ENCODE data around the gene HCRTR2.
"Not testable (repeated sequence)": the region's sequence is repeated elsewhere in the genome, so short reads cannot be mapped to it uniquely, and the experiment has no call there.

Gene HCRTR2

DNA sequence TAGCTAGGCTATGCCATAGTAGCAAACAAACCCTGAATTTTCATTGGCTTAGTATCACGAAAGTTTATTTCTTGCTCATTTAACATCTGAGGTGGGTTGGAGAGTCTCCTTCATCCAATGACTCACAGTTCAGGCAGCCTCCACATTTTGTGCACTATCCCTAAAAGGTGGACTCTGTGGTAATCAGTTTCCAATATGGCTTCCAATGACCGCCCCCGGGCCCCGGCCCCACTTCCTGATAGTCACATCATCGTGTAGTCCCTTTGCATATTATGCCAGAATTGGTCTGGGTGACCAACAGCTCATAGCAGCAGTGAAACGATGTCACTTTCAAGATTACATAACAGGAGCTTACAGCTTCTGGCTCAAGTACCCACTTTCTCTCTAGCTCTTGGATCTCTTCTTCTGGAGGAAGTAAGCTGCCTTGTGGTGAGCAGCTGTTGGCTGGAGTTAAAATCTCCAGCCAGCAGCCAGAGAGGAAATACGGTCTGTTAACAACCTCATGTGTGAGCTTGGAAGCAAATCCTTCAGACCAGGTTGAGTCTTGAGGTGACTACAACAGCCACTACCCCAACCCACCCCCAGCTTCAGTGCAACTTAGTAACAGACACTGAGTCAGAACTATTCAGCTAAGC is 7.8 kb downstream of the HCRTR2 start:
- no peak for ATAC-seq (replicated peaks)
- Mint-ChIP-seq H3K27me3 (no peaks in the 10 kb centered on the region), H3K4me1 (ENCODE audit: low read depth in 2 of 2) (no peaks in the 10 kb centered on the region), H3K9me3 (peaks cover 9% of the 10 kb centered on the region in 2 donors), H3K27ac (no peak overlapping the region), H3K4me3 (no peak overlapping the region), H3K36me3 (ENCODE audit: insufficient read depth) (no peaks in the 10 kb centered on the region)
- no peak for DNase-seq

DNA sequence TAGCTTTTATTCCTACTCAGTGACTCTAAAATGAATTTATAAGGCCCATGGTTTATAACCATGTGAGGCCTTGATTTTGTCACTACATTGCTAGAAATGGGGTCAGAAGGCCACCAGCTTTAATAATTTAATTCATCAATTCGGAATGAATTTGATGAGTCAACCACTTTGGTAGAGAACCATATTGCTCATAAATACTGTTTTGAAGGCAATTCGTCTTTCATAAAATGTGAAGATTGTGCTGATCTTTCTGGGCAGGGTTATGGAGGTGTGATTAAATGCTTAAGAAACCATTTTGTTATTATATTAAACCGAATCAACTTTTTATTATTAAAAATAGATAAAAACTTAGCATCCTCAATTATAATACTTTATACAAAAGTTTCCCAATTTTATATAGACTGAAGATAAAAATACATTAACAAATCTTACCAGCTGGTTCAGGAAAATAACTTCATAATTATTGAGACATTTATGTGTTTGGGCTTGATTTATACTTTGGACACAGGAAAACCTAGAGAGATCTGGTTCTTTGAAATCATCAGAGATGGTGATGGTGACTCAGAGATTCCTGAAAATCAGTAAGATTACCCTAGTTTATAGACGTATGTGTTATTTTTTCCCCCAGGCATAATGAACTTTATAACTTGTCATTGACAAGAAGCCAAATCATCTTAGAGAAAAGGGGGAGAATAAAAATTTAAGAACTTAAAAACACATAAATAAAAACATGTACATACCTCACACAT is 10.6 kb downstream of the HCRTR2 start:
- Mint-ChIP-seq H3K27me3 (no peaks in the 10 kb centered on the region), H3K9me3 (peaks cover 7 to 21% of the 10 kb centered on the region in 2 donors), H3K4me1 (ENCODE audit: low read depth in 2 of 2) (no peaks in the 10 kb centered on the region), H3K27ac (no peak overlapping the region), H3K36me3 (ENCODE audit: insufficient read depth) (no peaks in the 10 kb centered on the region), H3K4me3 (no peak overlapping the region)
- ATAC-seq (replicated peaks): no peak
- DNase-seq: no peak

DNA sequence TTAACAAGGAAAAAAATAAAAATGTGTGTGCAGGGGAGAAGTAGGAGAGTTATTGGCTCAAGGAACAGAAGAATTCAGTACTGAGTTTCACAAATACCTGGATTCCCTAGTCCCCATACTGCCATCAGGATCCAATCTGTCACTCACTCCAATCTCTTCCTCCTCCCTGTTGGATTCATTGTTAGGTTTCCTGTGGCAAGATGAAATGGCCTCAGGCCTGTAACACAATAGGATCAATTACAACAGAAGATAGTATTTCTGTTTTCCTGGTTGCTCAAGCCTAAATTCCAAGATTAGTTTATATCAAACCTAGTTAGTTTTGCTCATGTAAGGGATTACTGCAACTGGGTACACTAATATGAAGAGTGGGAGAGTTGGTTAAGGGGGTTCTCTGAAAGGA is 24.4 kb downstream of the HCRTR2 start:
- Mint-ChIP-seq H3K27ac (no peak overlapping the region), H3K9me3 (no peaks in the 10 kb centered on the region), H3K36me3 (ENCODE audit: insufficient read depth) (no peaks in the 10 kb centered on the region), H3K4me3 (no peak overlapping the region), H3K4me1 (ENCODE audit: low read depth in 2 of 2) (no peaks in the 10 kb centered on the region), H3K27me3 (no peaks in the 10 kb centered on the region)
- DNase-seq (no peak), ATAC-seq (replicated peaks) (no peak)

DNA sequence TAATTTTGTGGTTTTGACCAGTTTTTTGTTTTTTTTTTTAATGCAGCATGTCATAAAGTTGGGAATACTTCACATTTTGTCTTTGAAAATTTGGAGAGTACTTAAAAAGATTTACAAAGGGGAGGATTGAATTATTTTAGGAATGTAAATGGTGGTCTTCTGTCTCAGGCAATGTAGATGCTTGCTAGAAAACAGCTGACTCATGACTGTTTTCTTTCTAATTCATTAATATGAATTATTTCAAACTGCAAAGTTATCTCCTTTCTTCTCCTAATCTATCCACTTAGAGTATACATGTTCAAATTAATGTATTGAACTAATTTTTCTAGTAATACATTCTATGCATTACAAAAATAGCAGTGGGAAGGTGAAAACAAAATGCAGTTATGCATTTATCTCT is 24.9 kb downstream of the HCRTR2 start:
- H3K27ac Mint-ChIP-seq: no peak overlapping the region
- H3K4me3 Mint-ChIP-seq: no peak overlapping the region
- peaks cover 0 to 1% of the 10 kb centered on the region in 2 donors for H3K9me3 Mint-ChIP-seq
- no peaks in the 10 kb centered on the region for H3K36me3 Mint-ChIP-seq (ENCODE audit: insufficient read depth)
- ATAC-seq (replicated peaks) (no peak), DNase-seq (no peak)
- H3K4me1 Mint-ChIP-seq (ENCODE audit: low read depth in 2 of 2): no peaks in the 10 kb centered on the region
- no peaks in the 10 kb centered on the region for H3K27me3 Mint-ChIP-seq

DNA sequence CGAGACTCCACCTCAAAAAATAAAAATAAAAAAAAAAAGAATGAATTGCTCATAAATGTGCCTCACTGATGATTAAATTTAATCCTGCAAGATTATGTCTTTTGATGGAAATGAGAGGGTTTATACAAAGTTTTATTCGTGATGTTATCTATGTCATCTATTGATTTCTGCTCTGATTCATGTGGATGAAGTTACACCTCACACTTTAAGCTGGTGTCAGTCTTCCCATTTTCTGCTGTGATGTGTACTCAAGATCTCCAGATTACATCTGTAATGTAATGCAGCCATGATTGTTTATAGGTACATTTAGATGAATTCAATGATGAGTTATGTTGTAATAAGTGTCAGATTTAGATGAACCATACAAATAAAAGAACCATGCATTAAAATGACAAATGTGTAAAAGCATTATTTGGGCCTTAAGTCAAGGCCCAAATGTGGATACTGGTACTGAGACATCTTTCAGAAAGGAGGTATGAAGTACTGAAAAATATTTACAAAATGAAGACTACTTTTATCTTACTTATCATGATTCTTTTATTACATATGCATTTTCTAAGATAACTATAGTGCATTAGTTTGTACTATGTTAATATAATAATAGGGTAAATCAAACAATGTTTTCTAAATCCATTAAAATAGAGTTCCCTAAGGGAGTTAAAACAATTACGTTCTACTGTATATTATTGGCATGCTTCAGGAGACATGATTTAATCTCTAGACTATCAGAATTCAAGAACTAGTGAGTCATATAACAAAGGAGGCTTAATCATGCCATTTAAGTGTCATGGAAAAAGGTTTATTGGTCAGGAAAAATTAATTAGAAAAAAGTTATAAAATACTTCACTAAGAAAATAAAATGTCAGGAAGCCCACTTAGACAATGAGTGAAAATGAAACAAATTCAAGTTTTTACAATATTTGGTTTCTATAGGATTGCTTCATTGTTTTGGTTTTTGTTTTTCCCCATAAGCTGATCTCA is 34.5 kb downstream of the HCRTR2 start:
- DNase-seq (no peak), ATAC-seq (replicated peaks) (no peak)
- no peaks in the 10 kb centered on the region for H3K27me3 Mint-ChIP-seq

DNA sequence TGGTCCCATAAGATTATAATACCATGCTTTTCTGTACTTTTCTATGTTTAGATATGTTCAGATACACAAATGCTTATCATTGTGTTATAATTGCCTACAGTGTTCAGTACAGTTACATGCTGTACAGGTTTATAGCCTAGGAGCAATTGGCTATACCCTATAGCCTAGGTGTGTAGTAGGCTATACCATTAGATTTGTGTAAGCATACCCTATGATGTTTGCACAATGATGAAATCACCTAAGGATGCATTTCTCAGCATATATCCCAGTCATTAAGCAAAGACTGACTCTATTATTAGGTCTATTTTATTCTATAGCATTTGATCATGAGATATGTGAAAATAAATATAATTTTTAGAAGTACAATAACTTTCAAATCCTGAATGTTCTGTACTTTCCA is 36.6 kb downstream of the HCRTR2 start:
- H3K4me3 Mint-ChIP-seq: no peak overlapping the region
- H3K9me3 Mint-ChIP-seq: peaks cover 5 to 8% of the 10 kb centered on the region in 2 donors
- H3K36me3 Mint-ChIP-seq (ENCODE audit: insufficient read depth): no peaks in the 10 kb centered on the region
- H3K27ac Mint-ChIP-seq: no peak overlapping the region
- DNase-seq (no peak), ATAC-seq (replicated peaks) (no peak)
- H3K27me3 Mint-ChIP-seq: no peaks in the 10 kb centered on the region
- no peaks in the 10 kb centered on the region for H3K4me1 Mint-ChIP-seq (ENCODE audit: low read depth in 2 of 2)

More for the DNA sequence above, 34.5 kb downstream of the HCRTR2 start:
- Mint-ChIP-seq H3K4me1 (ENCODE audit: low read depth in 2 of 2) (no peaks in the 10 kb centered on the region), H3K27ac (no peak overlapping the region), H3K4me3 (no peak overlapping the region), H3K36me3 (ENCODE audit: insufficient read depth) (no peaks in the 10 kb centered on the region), H3K9me3 (peaks cover 8 to 9% of the 10 kb centered on the region in 2 donors)

DNA sequence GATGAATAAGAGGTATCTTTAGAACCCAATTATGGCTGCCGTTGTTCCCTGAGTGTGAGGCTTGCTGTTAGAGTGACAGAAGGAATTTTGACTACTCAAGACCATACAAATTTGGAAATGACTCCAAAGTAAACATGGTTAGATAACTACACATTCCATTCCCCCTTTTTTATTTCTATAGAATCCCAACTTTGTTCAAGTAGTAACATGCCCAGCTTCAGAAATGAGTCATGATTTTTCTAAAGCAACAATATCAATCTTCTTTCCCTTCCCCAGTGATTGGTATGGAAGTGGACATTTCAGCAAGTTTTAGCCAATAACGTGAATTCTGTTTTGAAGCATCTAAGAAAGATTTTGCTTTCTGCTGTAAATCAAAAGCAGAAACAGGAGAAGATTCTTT is 37.8 kb downstream of the HCRTR2 start:
- H3K4me3 Mint-ChIP-seq: no peak overlapping the region
- ATAC-seq (replicated peaks): no peak
- no peaks in the 10 kb centered on the region for H3K36me3 Mint-ChIP-seq (ENCODE audit: insufficient read depth)
- H3K27me3 Mint-ChIP-seq: no peaks in the 10 kb centered on the region
- H3K27ac Mint-ChIP-seq: no peak overlapping the region
- H3K4me1 Mint-ChIP-seq (ENCODE audit: low read depth in 2 of 2): no peaks in the 10 kb centered on the region
- DNase-seq: no peak
- H3K9me3 Mint-ChIP-seq: peaks cover 5 to 8% of the 10 kb centered on the region in 2 donors

DNA sequence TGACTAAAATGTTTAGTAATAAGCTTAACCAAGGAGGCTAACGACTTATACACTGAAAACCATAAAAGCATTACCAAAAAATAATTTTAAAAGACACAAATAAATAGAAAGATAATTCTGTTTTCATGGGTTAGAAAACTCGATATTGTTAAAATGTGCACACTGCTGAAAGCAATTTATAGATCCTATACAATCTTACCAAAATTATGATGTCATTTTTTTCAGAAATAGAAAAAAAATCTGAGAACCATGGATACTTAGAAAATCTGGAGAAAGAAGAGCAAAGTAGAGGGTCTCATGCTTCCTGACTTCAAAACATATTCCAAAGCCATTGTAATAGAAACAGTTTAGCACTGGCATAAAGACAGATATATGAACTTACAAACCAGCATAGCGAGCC is 46.6 kb downstream of the HCRTR2 start:
- H3K27me3 Mint-ChIP-seq: no peaks in the 10 kb centered on the region
- DNase-seq (no peak), ATAC-seq (replicated peaks) (no peak)
- H3K9me3 Mint-ChIP-seq: peaks cover 0 to 4% of the 10 kb centered on the region in 2 donors
- no peak overlapping the region for H3K4me3 Mint-ChIP-seq
- H3K27ac Mint-ChIP-seq: no peak overlapping the region
- H3K4me1 Mint-ChIP-seq (ENCODE audit: low read depth in 2 of 2): no peaks in the 10 kb centered on the region
- no peaks in the 10 kb centered on the region for H3K36me3 Mint-ChIP-seq (ENCODE audit: insufficient read depth)

DNA sequence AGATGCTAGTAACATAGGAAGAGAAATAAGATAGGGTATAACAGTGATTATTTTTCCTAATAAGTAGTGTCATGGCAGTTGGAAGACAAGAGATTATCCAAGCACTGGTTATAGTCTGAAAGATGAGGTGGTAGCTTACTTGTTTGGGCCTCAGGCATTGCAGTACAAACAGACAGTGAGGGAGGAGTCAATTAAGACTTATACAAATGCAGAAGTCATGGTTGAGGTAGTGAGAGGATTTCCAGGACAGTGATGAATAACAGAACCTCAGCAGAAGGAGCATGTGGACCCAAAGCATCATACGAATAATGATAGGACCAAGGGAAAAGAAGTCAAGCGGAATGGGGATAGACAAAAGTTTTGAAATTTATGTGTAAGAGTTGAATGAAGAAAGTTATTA is 53.5 kb downstream of the HCRTR2 start:
- no peak overlapping the region for H3K4me3 Mint-ChIP-seq
- no peaks in the 10 kb centered on the region for H3K4me1 Mint-ChIP-seq (ENCODE audit: low read depth in 2 of 2)
- no peak overlapping the region for H3K27ac Mint-ChIP-seq
- peaks cover 8 to 13% of the 10 kb centered on the region in 2 donors for H3K9me3 Mint-ChIP-seq
- no peak for DNase-seq
- no peaks in the 10 kb centered on the region for H3K27me3 Mint-ChIP-seq
- H3K36me3 Mint-ChIP-seq (ENCODE audit: insufficient read depth): no peaks in the 10 kb centered on the region
- ATAC-seq (replicated peaks): no peak

DNA sequence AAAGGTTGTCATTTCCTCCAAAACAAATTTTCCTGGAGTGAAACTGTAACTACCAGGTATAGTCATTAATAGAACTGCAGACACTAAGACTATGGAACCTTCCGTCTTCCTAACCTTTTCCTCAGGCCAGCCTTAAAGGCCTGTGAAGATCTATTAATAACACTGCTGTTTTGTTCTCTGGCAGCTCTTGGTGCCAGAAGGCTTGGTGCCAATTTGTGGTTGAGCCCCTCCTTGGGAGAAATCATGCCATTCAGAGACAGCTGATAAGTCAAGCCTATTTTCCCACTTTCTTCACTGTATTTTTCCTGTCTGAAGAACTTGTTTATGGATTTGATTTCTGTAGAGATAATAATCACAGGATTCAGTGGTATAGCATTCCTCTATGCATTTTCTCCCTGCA is 64.8 kb downstream of the HCRTR2 start:
- H3K9me3 Mint-ChIP-seq: peaks cover 10 to 15% of the 10 kb centered on the region in 2 donors
- H3K27me3 Mint-ChIP-seq: no peaks in the 10 kb centered on the region
- no peaks in the 10 kb centered on the region for H3K36me3 Mint-ChIP-seq (ENCODE audit: insufficient read depth)
- no peak overlapping the region for H3K4me3 Mint-ChIP-seq
- H3K4me1 Mint-ChIP-seq (ENCODE audit: low read depth in 2 of 2): no peaks in the 10 kb centered on the region
- no peak overlapping the region for H3K27ac Mint-ChIP-seq
- ATAC-seq (replicated peaks) (no peak), DNase-seq (no peak)

DNA sequence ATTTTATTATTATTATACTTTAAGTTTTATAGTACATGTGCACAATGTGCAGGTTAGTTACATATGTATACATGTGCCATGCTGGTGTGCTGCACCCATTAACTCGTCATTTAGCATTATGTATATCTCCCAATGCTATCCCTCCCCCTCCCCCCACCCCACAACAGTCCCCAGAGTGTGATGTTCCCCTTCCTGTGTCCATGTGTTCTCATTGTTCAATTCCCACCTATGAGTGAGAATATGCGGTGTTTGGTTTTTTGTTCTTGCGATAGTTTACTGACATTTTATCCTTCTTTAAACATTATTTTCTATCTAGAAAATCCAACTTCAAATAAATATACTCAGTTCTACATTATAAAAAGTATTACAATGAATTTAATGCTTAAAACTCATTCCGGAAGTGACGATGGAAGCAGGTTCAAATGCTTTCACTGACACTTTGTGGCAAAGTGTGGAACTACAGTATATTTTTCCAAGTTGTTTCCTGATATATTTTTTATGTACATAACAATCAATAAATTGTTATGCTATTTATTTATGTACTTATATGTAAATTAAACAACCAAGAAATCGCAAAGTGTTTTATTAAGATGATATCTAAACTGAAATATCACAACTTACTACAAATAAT is 66.8 kb downstream of the HCRTR2 start:
- not testable (repeated sequence) for DNase-seq; H3K27ac Mint-ChIP-seq; H3K4me3 Mint-ChIP-seq; H3K4me1 Mint-ChIP-seq (ENCODE audit: low read depth in 2 of 2); ATAC-seq (replicated peaks); H3K36me3 Mint-ChIP-seq (ENCODE audit: insufficient read depth); H3K27me3 Mint-ChIP-seq
- peaks cover 18 to 21% of the 10 kb centered on the region in 2 donors for H3K9me3 Mint-ChIP-seq

DNA sequence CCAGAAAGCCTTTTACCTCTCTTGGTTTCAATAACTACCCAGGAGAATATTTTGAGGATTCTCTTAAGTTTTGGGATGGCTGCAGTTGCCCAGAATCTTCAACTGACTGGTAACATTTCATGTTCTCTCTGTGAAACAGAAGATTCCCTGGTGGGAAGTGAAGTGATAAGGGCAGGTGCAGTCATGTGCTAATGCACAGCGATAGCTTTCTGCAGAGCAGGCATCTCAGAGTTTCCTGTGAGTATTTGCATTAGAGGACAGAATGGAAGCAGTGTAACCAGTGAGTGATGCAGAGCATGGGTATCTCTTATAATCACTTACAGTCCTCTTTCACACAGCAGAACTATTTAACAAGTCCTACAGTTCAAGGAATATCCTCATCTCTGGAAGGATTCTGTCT is 76.1 kb downstream of the HCRTR2 start:
- Mint-ChIP-seq H3K36me3 (ENCODE audit: insufficient read depth) (no peaks in the 10 kb centered on the region), H3K27ac (no peak overlapping the region), H3K9me3 (peaks cover 7 to 20% of the 10 kb centered on the region in 2 donors), H3K27me3 (no peaks in the 10 kb centered on the region), H3K4me1 (ENCODE audit: low read depth in 2 of 2) (no peaks in the 10 kb centered on the region), H3K4me3 (no peak overlapping the region)
- no peak for ATAC-seq (replicated peaks)
- no peak for DNase-seq

DNA sequence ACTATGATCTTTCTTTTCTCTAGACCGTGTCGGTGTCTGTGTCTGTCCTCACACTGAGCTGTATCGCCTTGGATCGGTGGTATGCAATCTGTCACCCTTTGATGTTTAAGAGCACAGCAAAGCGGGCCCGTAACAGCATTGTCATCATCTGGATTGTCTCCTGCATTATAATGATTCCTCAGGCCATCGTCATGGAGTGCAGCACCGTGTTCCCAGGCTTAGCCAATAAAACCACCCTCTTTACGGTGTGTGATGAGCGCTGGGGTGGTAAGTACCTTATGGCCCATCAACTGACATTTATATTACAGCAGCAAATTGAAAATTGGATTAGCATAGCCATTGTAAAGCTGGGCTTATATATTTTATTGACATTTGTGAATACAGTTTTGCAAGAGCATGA is 80.8 kb downstream of the HCRTR2 start:
- no peaks in the 10 kb centered on the region for H3K27me3 Mint-ChIP-seq
- no peak overlapping the region for H3K27ac Mint-ChIP-seq
- ATAC-seq (replicated peaks) (no peak), DNase-seq (no peak)
- no peak overlapping the region for H3K4me3 Mint-ChIP-seq
- H3K36me3 Mint-ChIP-seq (ENCODE audit: insufficient read depth): no peaks in the 10 kb centered on the region
- H3K9me3 Mint-ChIP-seq: peaks cover 0 to 9% of the 10 kb centered on the region in 2 donors
- H3K4me1 Mint-ChIP-seq (ENCODE audit: low read depth in 2 of 2): no peaks in the 10 kb centered on the region
